OCI-LY3 (cell line): ENCODE data around the gene SPATA46.

Experiments
- H2AFZ ChIP-seq: fragments of 200-600, 300-600 bp; shearing (Covaris generic); 2 replicates; pipeline ENCODE4 v1.6.0; 2014; ENCODE audit warnings: antibody characterized with exemption, low read depth, low read length
- H3K27ac ChIP-seq: fragments of 200-600, 300-600 bp; sonication (generic); 2 replicates; pipeline ENCODE4 v1.5.1; 2014; ENCODE audit warnings: mild to moderate bottlenecking, low read length, moderate library complexity, mixed read lengths
- H3K27me3 ChIP-seq: fragments of 200-600, 300-600 bp; sonication (generic); 2 replicates; pipeline ENCODE4 v1.6.1; 2014; ENCODE audit warnings: low read depth, low read length, mixed read lengths
- H3K36me3 ChIP-seq: fragments of 200-600, 300-600 bp; sonication (generic); replicated peaks from 2 replicates; pipeline ENCODE3; 2014; ENCODE audit warnings: low read depth, low read length, mixed read lengths
- H3K4me1 ChIP-seq: fragments of 300-600, 200-600 bp; sonication (generic); 2 replicates; pipeline ENCODE4 v1.6.1; 2014; ENCODE audit warnings: low read length, mixed read lengths
- H3K4me2 ChIP-seq: fragments of 200-600, 300-600 bp; sonication (generic); 2 replicates; pipeline ENCODE4 v1.6.1; 2014; ENCODE audit warnings: low read length, mixed read lengths
- H3K4me3 ChIP-seq: fragments of 300-600, 200-600 bp; sonication (generic); 2 replicates; pipeline ENCODE4 v1.5.1; 2014; ENCODE audit warnings: antibody characterized with exemption, mild to moderate bottlenecking, low read length, moderate library complexity
- H3K79me2 ChIP-seq: fragments of 300-600, 200-600 bp; shearing (Covaris generic); 2 replicates; pipeline ENCODE4 v1.6.1; 2014; ENCODE audit warnings: mild to moderate bottlenecking, low read length, mixed read lengths
- H3K9ac ChIP-seq: fragments of 300-600, 200-600 bp; shearing (Covaris generic); 2 replicates; pipeline ENCODE4 v1.6.0; 2014; ENCODE audit warnings: mild to moderate bottlenecking, low read length, moderate library complexity
- H3K9me3 ChIP-seq: fragments of 200-600, 300-600 bp; shearing (Covaris generic); 2 replicates; pipeline ENCODE4 v1.6.1; 2014; ENCODE audit warnings: low read length, mixed read lengths; ENCODE audit not compliant: insufficient read depth
- H4K20me1 ChIP-seq: fragments of 200-600, 300-600 bp; sonication (generic); 2 replicates; pipeline ENCODE4 v1.6.1; 2016; ENCODE audit warnings: low read length, mixed read lengths; ENCODE audit not compliant: insufficient read depth
- EZH2phosphoT487 ChIP-seq: fragments of 200-600 bp; shearing (Covaris generic); IDR thresholded peaks from 2 replicates; pipeline ENCODE4 v1.6.1; 2018; ENCODE audit warnings: antibody characterized with exemption, mixed run types, low read depth
- TF ChIP-seq, protein P1 (sequence below): fragments of 200-600, 300-600 bp; sonication (generic); IDR thresholded peaks from 2 replicates; pipeline ENCODE4 v1.5.1; 2014; ENCODE audit warnings: antibody characterized with exemption, low read length, low read depth

SPATA46 gene

DNA sequence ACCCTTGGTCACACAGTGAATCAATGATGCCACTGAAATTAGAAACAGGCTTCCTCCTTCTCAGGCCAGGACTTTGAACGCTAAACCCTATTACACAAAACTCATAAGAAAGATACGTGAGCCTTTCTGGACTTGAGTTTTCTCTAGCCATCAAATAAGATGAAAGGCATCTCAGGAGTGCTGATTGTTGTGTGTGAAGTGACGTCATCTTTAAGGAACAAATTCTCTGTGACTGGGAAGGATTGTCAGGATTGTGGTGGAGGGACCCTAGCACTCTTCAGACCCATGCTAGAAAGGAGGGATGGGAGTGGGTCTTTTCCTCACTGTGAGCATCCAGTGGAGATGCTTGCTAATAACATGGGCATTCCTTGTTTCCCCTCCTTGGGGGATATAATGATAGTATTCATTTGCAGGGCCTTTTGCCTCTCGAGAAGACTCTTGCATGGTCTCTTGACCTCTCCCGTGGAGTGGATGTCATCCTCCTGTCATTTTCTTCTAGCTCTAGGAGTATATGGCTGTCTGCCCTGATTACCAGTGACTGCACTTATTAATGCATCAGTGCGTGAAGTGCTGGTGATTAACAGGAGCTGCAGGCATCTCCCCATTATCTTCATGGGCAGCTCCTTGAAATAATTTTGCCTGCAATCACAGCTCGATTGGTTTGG is 39.9 kb downstream of the SPATA46 start:
- no peak for TF ChIP-seq EZH2phosphoT487
- TF ChIP-seq, protein P1, sequence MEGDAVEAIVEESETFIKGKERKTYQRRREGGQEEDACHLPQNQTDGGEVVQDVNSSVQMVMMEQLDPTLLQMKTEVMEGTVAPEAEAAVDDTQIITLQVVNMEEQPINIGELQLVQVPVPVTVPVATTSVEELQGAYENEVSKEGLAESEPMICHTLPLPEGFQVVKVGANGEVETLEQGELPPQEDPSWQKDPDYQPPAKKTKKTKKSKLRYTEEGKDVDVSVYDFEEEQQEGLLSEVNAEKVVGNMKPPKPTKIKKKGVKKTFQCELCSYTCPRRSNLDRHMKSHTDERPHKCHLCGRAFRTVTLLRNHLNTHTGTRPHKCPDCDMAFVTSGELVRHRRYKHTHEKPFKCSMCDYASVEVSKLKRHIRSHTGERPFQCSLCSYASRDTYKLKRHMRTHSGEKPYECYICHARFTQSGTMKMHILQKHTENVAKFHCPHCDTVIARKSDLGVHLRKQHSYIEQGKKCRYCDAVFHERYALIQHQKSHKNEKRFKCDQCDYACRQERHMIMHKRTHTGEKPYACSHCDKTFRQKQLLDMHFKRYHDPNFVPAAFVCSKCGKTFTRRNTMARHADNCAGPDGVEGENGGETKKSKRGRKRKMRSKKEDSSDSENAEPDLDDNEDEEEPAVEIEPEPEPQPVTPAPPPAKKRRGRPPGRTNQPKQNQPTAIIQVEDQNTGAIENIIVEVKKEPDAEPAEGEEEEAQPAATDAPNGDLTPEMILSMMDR: no peak
- Histone ChIP-seq H3K36me3 (no peaks in the 10 kb centered on the region), H3K4me3 (no peak overlapping the region), H2AFZ (no peak overlapping the region), H3K9me3 (no peaks in the 10 kb centered on the region), H3K4me1 (no peaks in the 10 kb centered on the region), H3K9ac (no peak overlapping the region), H3K27me3 (peaks cover 54% of the 10 kb centered on the region), H3K27ac (no peak overlapping the region), H3K4me2 (no peak overlapping the region), H3K79me2 (no peaks in the 10 kb centered on the region), H4K20me1 (no peaks in the 10 kb centered on the region)

DNA sequence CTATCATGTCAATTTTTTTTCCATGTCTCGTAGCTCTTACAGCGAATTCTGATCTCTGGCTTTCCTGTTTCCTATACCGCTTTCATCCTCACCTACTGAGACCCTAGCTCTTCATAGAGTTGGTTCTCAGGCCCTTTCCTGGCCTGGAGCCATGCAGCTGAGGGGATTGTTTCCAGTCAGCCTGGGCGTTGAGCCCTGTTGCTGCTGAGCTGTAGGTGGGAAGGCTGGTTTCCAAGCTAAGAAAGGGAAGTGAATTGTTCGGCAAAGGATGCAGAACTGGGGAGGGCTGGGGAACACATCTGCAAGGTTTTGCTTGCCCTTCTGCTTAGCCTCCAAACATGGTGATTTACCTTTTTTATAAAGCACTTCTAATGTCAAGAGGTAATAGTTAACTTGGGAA is 41.5 kb downstream of the SPATA46 start:
- Histone ChIP-seq H3K4me2 (no peak overlapping the region), H3K27me3 (peaks cover 66% of the 10 kb centered on the region), H3K27ac (no peak overlapping the region), H3K9ac (no peak overlapping the region), H3K4me1 (no peaks in the 10 kb centered on the region), H3K79me2 (no peaks in the 10 kb centered on the region), H4K20me1 (no peaks in the 10 kb centered on the region), H3K36me3 (no peaks in the 10 kb centered on the region), H3K4me3 (no peak overlapping the region), H3K9me3 (no peaks in the 10 kb centered on the region), H2AFZ (no peak overlapping the region)
- no peak for TF ChIP-seq EZH2phosphoT487
- TF ChIP-seq, protein P1: no peak

DNA sequence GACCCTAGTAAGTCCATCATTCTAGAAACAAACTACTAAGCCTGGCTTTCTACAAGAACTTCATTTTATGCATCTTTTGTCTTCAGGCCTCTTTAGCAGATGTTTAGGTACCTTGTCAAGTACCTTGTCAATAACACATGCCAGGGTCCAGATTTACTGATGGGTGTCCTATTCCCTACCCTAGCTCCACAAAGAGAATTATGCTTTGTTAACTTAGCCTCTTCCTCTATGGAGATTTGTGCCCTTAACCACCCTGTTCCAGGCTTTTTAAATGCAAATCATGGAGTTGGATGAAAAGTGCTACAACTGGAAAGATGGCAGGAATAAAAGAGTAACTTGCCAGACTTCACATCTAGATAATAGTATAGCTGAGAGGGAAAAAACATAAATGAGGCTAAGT is 42.7 kb downstream of the SPATA46 start:
- TF ChIP-seq EZH2phosphoT487: no peak
- TF ChIP-seq, protein P1: no peak
- no peak overlapping the region for H3K9ac ChIP-seq

DNA sequence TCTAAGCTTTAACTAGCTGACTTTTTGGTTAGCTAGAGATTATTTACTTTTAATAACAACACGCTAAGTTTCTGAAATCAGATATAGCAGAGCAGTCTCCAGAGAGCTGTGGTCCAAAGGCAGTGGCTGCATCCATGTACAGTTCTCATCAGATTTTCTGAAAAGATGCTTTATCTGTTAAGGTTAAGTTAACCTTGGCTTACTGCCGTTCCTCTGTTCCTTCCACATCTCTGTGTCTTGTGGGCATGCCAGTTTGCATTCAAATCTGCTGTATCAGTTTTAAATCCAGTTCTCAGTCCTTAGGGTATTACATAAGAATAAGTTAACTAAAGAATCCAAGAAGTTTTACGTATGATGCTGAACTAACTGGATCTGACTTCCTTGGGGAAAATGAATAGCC is 46.8 kb downstream of the SPATA46 start:
- Histone ChIP-seq H3K4me3 (no peak overlapping the region), H3K4me1 (no peaks in the 10 kb centered on the region), H3K9me3 (no peaks in the 10 kb centered on the region), H3K4me2 (no peak overlapping the region), H2AFZ (no peak overlapping the region), H3K79me2 (no peaks in the 10 kb centered on the region), H3K9ac (no peak overlapping the region), H3K27ac (no peak overlapping the region), H3K36me3 (no peaks in the 10 kb centered on the region), H3K27me3 (peaks cover 76% of the 10 kb centered on the region), H4K20me1 (no peaks in the 10 kb centered on the region)
- TF ChIP-seq, protein P1: no peak
- no peak for TF ChIP-seq EZH2phosphoT487

More for the DNA sequence above, 42.7 kb downstream of the SPATA46 start:
- Histone ChIP-seq H3K36me3 (no peaks in the 10 kb centered on the region), H3K27ac (no peak overlapping the region), H4K20me1 (no peaks in the 10 kb centered on the region), H3K4me3 (no peak overlapping the region), H2AFZ (no peak overlapping the region), H3K27me3 (peaks cover 71% of the 10 kb centered on the region), H3K79me2 (no peaks in the 10 kb centered on the region), H3K4me1 (no peaks in the 10 kb centered on the region), H3K4me2 (no peak overlapping the region), H3K9me3 (no peaks in the 10 kb centered on the region)
